ENCODE results near the gene SH3BGRL.
"Not testable (repeated sequence)": the region's sequence is repeated elsewhere in the genome, so short reads cannot be mapped to it uniquely, and the experiment has no call there.

GRCh38 chrX:81331653-81332052 is 129.8 kb downstream of the SH3BGRL start:
- not testable (repeated sequence) for TF ChIP-seq EZH2 (IDR thresholded peaks at IDR 0.05; ENCODE audit: low read depth); CTCF (conservative IDR thresholded peaks at IDR 0.05)

Measured in PC-9 (cell line).